ENCODE measurements around the gene PTPRT.

GRCh38 chr20:43016257-43016656 lies 173.4 kb downstream of the PTPRT start:
- TF ChIP-seq EP300 (IDR thresholded peaks at IDR 0.05; ENCODE audit: low read depth) (no peak), POLR2AphosphoS5 (IDR thresholded peaks at IDR 0.05) (no peak)
- TF ChIP-seq, protein P1, sequence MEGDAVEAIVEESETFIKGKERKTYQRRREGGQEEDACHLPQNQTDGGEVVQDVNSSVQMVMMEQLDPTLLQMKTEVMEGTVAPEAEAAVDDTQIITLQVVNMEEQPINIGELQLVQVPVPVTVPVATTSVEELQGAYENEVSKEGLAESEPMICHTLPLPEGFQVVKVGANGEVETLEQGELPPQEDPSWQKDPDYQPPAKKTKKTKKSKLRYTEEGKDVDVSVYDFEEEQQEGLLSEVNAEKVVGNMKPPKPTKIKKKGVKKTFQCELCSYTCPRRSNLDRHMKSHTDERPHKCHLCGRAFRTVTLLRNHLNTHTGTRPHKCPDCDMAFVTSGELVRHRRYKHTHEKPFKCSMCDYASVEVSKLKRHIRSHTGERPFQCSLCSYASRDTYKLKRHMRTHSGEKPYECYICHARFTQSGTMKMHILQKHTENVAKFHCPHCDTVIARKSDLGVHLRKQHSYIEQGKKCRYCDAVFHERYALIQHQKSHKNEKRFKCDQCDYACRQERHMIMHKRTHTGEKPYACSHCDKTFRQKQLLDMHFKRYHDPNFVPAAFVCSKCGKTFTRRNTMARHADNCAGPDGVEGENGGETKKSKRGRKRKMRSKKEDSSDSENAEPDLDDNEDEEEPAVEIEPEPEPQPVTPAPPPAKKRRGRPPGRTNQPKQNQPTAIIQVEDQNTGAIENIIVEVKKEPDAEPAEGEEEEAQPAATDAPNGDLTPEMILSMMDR (IDR thresholded peaks at IDR 0.05) = no peak

All from transverse colon (tissue), 4 donors.